Measurements from ENCODE around the gene TSC1.

TSC1 gene

GRCh38 chr9:132986114-132986513 is 41.7 kb upstream of the TSC1 start:
- no peak overlapping the region for H3K27ac ChIP-seq (ENCODE audit: low read length)

GRCh38 chr9:132985489-132985888 is 41.1 kb upstream of the TSC1 start:
- no CpG with 5 or more reads among the region's 8 CpGs for WGBS (ENCODE audit: insufficient coverage, insufficient read length)

More at GRCh38 chr9:132986114-132986513, 41.7 kb upstream of the TSC1 start:
- H3K4me3 ChIP-seq (ENCODE audit: low read length) = no peak overlapping the region
- H3K4me1 ChIP-seq (ENCODE audit: control insufficient read depth, insufficient read depth, low read length) = no peaks in the 10 kb centered on the region
- DNase-seq (ENCODE audit: low read depth, low spot score) = no peak
- no peaks in the 10 kb centered on the region for H3K36me3 ChIP-seq (ENCODE audit: control insufficient read depth, insufficient read depth, low read length)
- no peaks in the 10 kb centered on the region for H3K27me3 ChIP-seq (ENCODE audit: control insufficient read depth, insufficient read depth, low read length)
- H3K9me3 ChIP-seq (ENCODE audit: control insufficient read depth, insufficient read depth, low read length) = no peaks in the 10 kb centered on the region
- WGBS (ENCODE audit: insufficient coverage, insufficient read length) = no CpG with 5 or more reads among the region's 13 CpGs

GRCh38 chr9:132985071-132985350 is 40.6 kb upstream of the TSC1 start:
- Histone ChIP-seq H3K9me3 (ENCODE audit: control insufficient read depth, insufficient read depth, low read length) (no peaks in the 10 kb centered on the region), H3K36me3 (ENCODE audit: control insufficient read depth, insufficient read depth, low read length) (no peaks in the 10 kb centered on the region), H3K27me3 (ENCODE audit: control insufficient read depth, insufficient read depth, low read length) (no peaks in the 10 kb centered on the region), H3K27ac (ENCODE audit: low read length) (no peak overlapping the region), H3K4me3 (ENCODE audit: low read length) (no peak overlapping the region), H3K4me1 (ENCODE audit: control insufficient read depth, insufficient read depth, low read length) (no peaks in the 10 kb centered on the region)
- no CpG with 5 or more reads among the region's 4 CpGs for WGBS (ENCODE audit: insufficient coverage, insufficient read length)
- DNase-seq (ENCODE audit: low read depth, low spot score) = no peak

More at GRCh38 chr9:132985489-132985888, 41.1 kb upstream of the TSC1 start:
- DNase-seq (ENCODE audit: low read depth, low spot score) = no peak
- Histone ChIP-seq H3K4me1 (ENCODE audit: control insufficient read depth, insufficient read depth, low read length) (no peaks in the 10 kb centered on the region), H3K4me3 (ENCODE audit: low read length) (no peak overlapping the region), H3K36me3 (ENCODE audit: control insufficient read depth, insufficient read depth, low read length) (no peaks in the 10 kb centered on the region), H3K27ac (ENCODE audit: low read length) (no peak overlapping the region), H3K9me3 (ENCODE audit: control insufficient read depth, insufficient read depth, low read length) (no peaks in the 10 kb centered on the region), H3K27me3 (ENCODE audit: control insufficient read depth, insufficient read depth, low read length) (no peaks in the 10 kb centered on the region)

GRCh38 chr9:132984202-132985070 is 40.0 kb upstream of the TSC1 start:
- Histone ChIP-seq H3K4me1 (ENCODE audit: control insufficient read depth, insufficient read depth, low read length) (no peaks in the 10 kb centered on the region), H3K4me3 (ENCODE audit: low read length) (no peak overlapping the region), H3K36me3 (ENCODE audit: control insufficient read depth, insufficient read depth, low read length) (no peaks in the 10 kb centered on the region), H3K27me3 (ENCODE audit: control insufficient read depth, insufficient read depth, low read length) (peaks cover 2% of the 10 kb centered on the region; the same call in 1 of the 2 replicates), H3K27ac (ENCODE audit: low read length) (no peak overlapping the region), H3K9me3 (ENCODE audit: control insufficient read depth, insufficient read depth, low read length) (no peaks in the 10 kb centered on the region)
- WGBS (ENCODE audit: insufficient coverage, insufficient read length) = no CpG with 5 or more reads among the region's 20 CpGs
- DNase-seq (ENCODE audit: low read depth, low spot score) = no peak

GRCh38 chr9:132983491-132984201 is 39.2 kb upstream of the TSC1 start:
- Histone ChIP-seq H3K36me3 (ENCODE audit: control insufficient read depth, insufficient read depth, low read length) (no peaks in the 10 kb centered on the region), H3K4me3 (ENCODE audit: low read length) (no peak overlapping the region), H3K27me3 (ENCODE audit: control insufficient read depth, insufficient read depth, low read length) (peaks cover 5% of the 10 kb centered on the region; the same call in 1 of the 2 replicates), H3K9me3 (ENCODE audit: control insufficient read depth, insufficient read depth, low read length) (no peaks in the 10 kb centered on the region), H3K27ac (ENCODE audit: low read length) (no peak overlapping the region), H3K4me1 (ENCODE audit: control insufficient read depth, insufficient read depth, low read length) (peaks cover 3% of the 10 kb centered on the region; the same call in 1 of the 2 replicates)
- DNase-seq (ENCODE audit: low read depth, low spot score) = no peak
- no CpG with 5 or more reads among the region's 11 CpGs for WGBS (ENCODE audit: insufficient coverage, insufficient read length)

- Histone ChIP-seq H3K27ac (ENCODE audit: low read length) (no peak overlapping the region), H3K36me3 (ENCODE audit: control insufficient read depth, insufficient read depth, low read length) (no peaks in the 10 kb centered on the region), H3K4me3 (ENCODE audit: low read length) (no peak overlapping the region), H3K9me3 (ENCODE audit: control insufficient read depth, insufficient read depth, low read length) (no peaks in the 10 kb centered on the region), H3K4me1 (ENCODE audit: control insufficient read depth, insufficient read depth, low read length) (peaks cover 3% of the 10 kb centered on the region; the same call in 1 of the 2 replicates), H3K27me3 (ENCODE audit: control insufficient read depth, insufficient read depth, low read length) (peaks cover 5% of the 10 kb centered on the region; the same call in 1 of the 2 replicates)
- no peak for DNase-seq (ENCODE audit: low read depth, low spot score)
- no CpG with 5 or more reads among the region's 8 CpGs for WGBS (ENCODE audit: insufficient coverage, insufficient read length)
Measured at GRCh38 chr9:132982458-132982857, 38.0 kb upstream of the TSC1 start.

- DNase-seq (ENCODE audit: low read depth, low spot score) = no peak
- Histone ChIP-seq H3K27ac (ENCODE audit: low read length) (no peak overlapping the region), H3K4me1 (ENCODE audit: control insufficient read depth, insufficient read depth, low read length) (peaks cover 3% of the 10 kb centered on the region; the same call in 1 of the 2 replicates), H3K36me3 (ENCODE audit: control insufficient read depth, insufficient read depth, low read length) (no peaks in the 10 kb centered on the region), H3K27me3 (ENCODE audit: control insufficient read depth, insufficient read depth, low read length) (peaks cover 5% of the 10 kb centered on the region; the same call in 1 of the 2 replicates), H3K4me3 (ENCODE audit: low read length) (no peak overlapping the region), H3K9me3 (ENCODE audit: control insufficient read depth, insufficient read depth, low read length) (no peaks in the 10 kb centered on the region)
- no CpG with 5 or more reads among the region's 5 CpGs for whole genome bisulfite sequencing (ENCODE audit: insufficient coverage, insufficient read length)
Measured at GRCh38 chr9:132980157-132980556, 35.7 kb upstream of the TSC1 start.

GRCh38 chr9:132978451-132979131 is 34.2 kb upstream of the TSC1 start, which contains the start of gene GFI1B:
Gene GFI1B, plus strand, starts transcription at chr9:132978694. Its CDS starts 7,985 bp downstream, at chr9:132986679.
- DNase-seq (ENCODE audit: low read depth, low spot score) = no peak
- H3K4me1 ChIP-seq (ENCODE audit: control insufficient read depth, insufficient read depth, low read length) = peaks cover 3% of the 10 kb centered on the region; the same call in 1 of the 2 replicates
- H3K9me3 ChIP-seq (ENCODE audit: control insufficient read depth, insufficient read depth, low read length) = no peaks in the 10 kb centered on the region
- H3K4me3 ChIP-seq (ENCODE audit: low read length) = no peak within 1 kb of the TSS
- peaks cover 5% of the 10 kb centered on the region; the same call in 1 of the 2 replicates for H3K27me3 ChIP-seq (ENCODE audit: control insufficient read depth, insufficient read depth, low read length)
- WGBS (ENCODE audit: insufficient coverage, insufficient read length) = no CpG with 5 or more reads among the region's 26 CpGs
- H3K27ac ChIP-seq (ENCODE audit: low read length) = no peak within 1 kb of the TSS
- H3K36me3 ChIP-seq (ENCODE audit: control insufficient read depth, insufficient read depth, low read length) = no peaks in the 10 kb centered on the region

GRCh38 chr9:132978112-132978450 is 33.7 kb upstream of the TSC1 start:
- no peak overlapping the region for H3K4me3 ChIP-seq (ENCODE audit: low read length)
- no peak for DNase-seq (ENCODE audit: low read depth, low spot score)
- no CpG with 5 or more reads among the region's 2 CpGs for WGBS (ENCODE audit: insufficient coverage, insufficient read length)
- H3K9me3 ChIP-seq (ENCODE audit: control insufficient read depth, insufficient read depth, low read length) = no peaks in the 10 kb centered on the region
- H3K4me1 ChIP-seq (ENCODE audit: control insufficient read depth, insufficient read depth, low read length) = peaks cover 3% of the 10 kb centered on the region; the same call in 1 of the 2 replicates
- H3K36me3 ChIP-seq (ENCODE audit: control insufficient read depth, insufficient read depth, low read length) = no peaks in the 10 kb centered on the region
- peaks cover 5% of the 10 kb centered on the region; the same call in 1 of the 2 replicates for H3K27me3 ChIP-seq (ENCODE audit: control insufficient read depth, insufficient read depth, low read length)
- no peak overlapping the region for H3K27ac ChIP-seq (ENCODE audit: low read length)

GRCh38 chr9:132976571-132976970 is 32.2 kb upstream of the TSC1 start:
- no peak for DNase-seq (ENCODE audit: low read depth, low spot score)
- no CpG with 5 or more reads among the region's 3 CpGs for WGBS (ENCODE audit: insufficient coverage, insufficient read length)
- H3K27ac ChIP-seq (ENCODE audit: low read length) = no peak overlapping the region
- H3K4me3 ChIP-seq (ENCODE audit: low read length) = no peak overlapping the region
- H3K4me1 ChIP-seq (ENCODE audit: control insufficient read depth, insufficient read depth, low read length) = peaks cover 3% of the 10 kb centered on the region; the same call in 1 of the 2 replicates
- no peaks in the 10 kb centered on the region for H3K9me3 ChIP-seq (ENCODE audit: control insufficient read depth, insufficient read depth, low read length)
- no peaks in the 10 kb centered on the region for H3K36me3 ChIP-seq (ENCODE audit: control insufficient read depth, insufficient read depth, low read length)
- H3K27me3 ChIP-seq (ENCODE audit: control insufficient read depth, insufficient read depth, low read length) = peaks cover 5% of the 10 kb centered on the region; the same call in 1 of the 2 replicates

Measured in iPS DF 6.9 (cell line).